H9 (cell line): ENCODE data around the gene IREB2. TPM values are rescaled to one million over a fixed set of nuclear protein-coding genes. Genes with fewer than 3 reads are reported as not detected.

Experiments
- DNase-seq: peaks from one replicate; pipeline ENCODE4 v3.0.0-alpha.2; 2017
- H2AFZ ChIP-seq: one replicate; pipeline ENCODE4 v1.6.1; 2013; ENCODE audit warnings: mild to moderate bottlenecking, low read length, control low read depth, moderate library complexity
- H2AK5ac ChIP-seq: 2 replicates; pipeline ENCODE4 v1.6.1; 2013; ENCODE audit warnings: low read length, control low read depth, mixed read lengths; ENCODE audit not compliant: insufficient read length
- H2BK120ac ChIP-seq: one replicate; pipeline ENCODE4 v1.6.1; 2013; ENCODE audit warnings: low read depth, mild to moderate bottlenecking, low read length, control low read depth, inconsistent platforms; ENCODE audit not compliant: poor library complexity, severe bottlenecking
- H2BK12ac ChIP-seq: 2 replicates; pipeline ENCODE4 v1.6.1; 2013; ENCODE audit warnings: low read length, control low read depth, mixed read lengths, low read depth; ENCODE audit not compliant: insufficient read length
- H2BK15ac ChIP-seq: 2 replicates; pipeline ENCODE4 v1.6.1; 2013; ENCODE audit warnings: low read depth, low read length, control low read depth
- H2BK20ac ChIP-seq: one replicate; pipeline ENCODE4 v1.6.1; 2013; ENCODE audit warnings: low read depth, mild to moderate bottlenecking, low read length, control low read depth, inconsistent platforms; ENCODE audit not compliant: poor library complexity, severe bottlenecking
- H2BK5ac ChIP-seq: 2 replicates; pipeline ENCODE4 v1.6.1; 2013; ENCODE audit warnings: low read length, control low read depth, mixed read lengths; ENCODE audit not compliant: insufficient read length
- H3K14ac ChIP-seq: 2 replicates; pipeline ENCODE4 v1.6.1; 2013; ENCODE audit warnings: low read length, control low read depth; ENCODE audit not compliant: insufficient read depth
- H3K18ac ChIP-seq: 2 replicates; pipeline ENCODE4 v1.6.1; 2013; ENCODE audit warnings: low read depth, mild to moderate bottlenecking, mixed read lengths, low read length, control low read depth; ENCODE audit not compliant: insufficient read length
- H3K23ac ChIP-seq: 2 replicates; pipeline ENCODE4 v1.6.1; 2013; ENCODE audit warnings: low read length, control low read depth, mixed read lengths, low read depth; ENCODE audit not compliant: insufficient read length
- H3K23me2 ChIP-seq: 2 replicates; pipeline ENCODE4 v1.6.1; 2013; ENCODE audit warnings: low read depth, mild to moderate bottlenecking, mixed read lengths, low read length, control low read depth; ENCODE audit not compliant: insufficient read length, poor library complexity, severe bottlenecking
- H3K27ac ChIP-seq: 2 replicates; pipeline ENCODE4 v1.5.1; 2013; ENCODE audit warnings: low read length, control low read depth, mixed read lengths, low read depth; ENCODE audit not compliant: insufficient read length
- H3K27me3 ChIP-seq: 2 replicates; pipeline ENCODE4 v1.6.1; 2013; ENCODE audit warnings: low read length, control low read depth, inconsistent platforms; ENCODE audit not compliant: insufficient read depth
- H3K4ac ChIP-seq: 2 replicates; pipeline ENCODE4 v1.6.1; 2013; ENCODE audit warnings: low read depth, mild to moderate bottlenecking, control low read depth, inconsistent platforms, low read length, moderate library complexity
- H3K4me1 ChIP-seq: 2 replicates; pipeline ENCODE4 v1.6.1; 2013; ENCODE audit warnings: low read length, control low read depth, inconsistent platforms; ENCODE audit not compliant: insufficient read depth
- H3K4me2 ChIP-seq: 2 replicates; pipeline ENCODE4 v1.6.1; 2013; ENCODE audit warnings: low read length, control low read depth, mixed read lengths; ENCODE audit not compliant: insufficient read length, insufficient read depth
- H3K56ac ChIP-seq: 2 replicates; pipeline ENCODE4 v1.6.1; 2013; ENCODE audit warnings: low read depth, mild to moderate bottlenecking, mixed read lengths, low read length, control low read depth; ENCODE audit not compliant: insufficient read length
- H3K79me1 ChIP-seq: 2 replicates; pipeline ENCODE4 v1.6.1; 2013; ENCODE audit warnings: low read depth, mild to moderate bottlenecking, moderate library complexity, low read length, control low read depth, inconsistent platforms; ENCODE audit not compliant: insufficient read depth, poor library complexity, severe bottlenecking
- H3K79me2 ChIP-seq: 2 replicates; pipeline ENCODE4 v1.6.1; 2013; ENCODE audit warnings: low read length, control low read depth, inconsistent platforms; ENCODE audit not compliant: insufficient read depth
- H3K9ac ChIP-seq: 2 replicates; pipeline ENCODE4 v1.6.1; 2013; ENCODE audit warnings: low read length, control low read depth, mixed read lengths; ENCODE audit not compliant: insufficient read length; ENCODE audit errors: extremely low read depth
- H3K9me3 ChIP-seq: one replicate; pipeline ENCODE4 v1.6.1; 2013; ENCODE audit warnings: low read depth, low read length, inconsistent platforms; ENCODE audit not compliant: control insufficient read depth
- H3T11ph ChIP-seq: one replicate; pipeline ENCODE4 v1.6.1; 2013; ENCODE audit warnings: mild to moderate bottlenecking, low read length, control low read depth, inconsistent platforms
- H4K20me1 ChIP-seq: one replicate; pipeline ENCODE4 v1.6.1; 2013; ENCODE audit not compliant: control insufficient read depth, insufficient read length, insufficient read depth
- H4K5ac ChIP-seq: 2 replicates; pipeline ENCODE4 v1.6.1; 2013; ENCODE audit warnings: low read depth, mild to moderate bottlenecking, mixed read lengths, low read length, control low read depth; ENCODE audit not compliant: insufficient read length
- H4K8ac ChIP-seq: replicated peaks from 2 replicates; pipeline ENCODE4 v1.6.1; 2013; ENCODE audit warnings: low read length, control low read depth, mixed read lengths, low read depth; ENCODE audit not compliant: insufficient read length
- H4K91ac ChIP-seq: 2 replicates; pipeline ENCODE4 v1.6.1; 2013; ENCODE audit warnings: low read depth, mild to moderate bottlenecking, moderate library complexity, mixed read lengths, low read length, control low read depth; ENCODE audit not compliant: insufficient read length
- H3K27ac Mint-ChIP-seq, 3 experiments: 2 replicates in 2 of 3; 3 replicates in 1 of 3; pipeline ENCODE4 v1.8.0; 2020 to 2021; ENCODE audit warnings: mixed read lengths in 3 of 3, mild to moderate bottlenecking in 1 of 3, moderate library complexity in 1 of 3
- H3K27me3 Mint-ChIP-seq: 2 replicates; pipeline ENCODE4 v1.8.0; 2021; ENCODE audit warnings: low read depth, mild to moderate bottlenecking, moderate library complexity, mixed read lengths
- H3K36me3 Mint-ChIP-seq, 3 experiments: 2 replicates in 2 of 3; 3 replicates in 1 of 3; pipeline ENCODE4 v1.8.0; 2020 to 2021; ENCODE audit warnings: low read depth in 3 of 3, mixed read lengths in 3 of 3; ENCODE audit not compliant: insufficient read depth in 1 of 3
- H3K4me1 Mint-ChIP-seq, 2 experiments: 2 replicates each; pipeline ENCODE4 v1.8.0; 2020; ENCODE audit warnings: mixed read lengths in 2 of 2
- H3K4me3 Mint-ChIP-seq, 2 experiments: 2 replicates in 1 of 2; 3 replicates in 1 of 2; pipeline ENCODE4 v1.8.0; 2020 to 2021; ENCODE audit warnings: mild to moderate bottlenecking in 2 of 2, mixed read lengths in 2 of 2, moderate library complexity in 1 of 2
- H3K9me3 Mint-ChIP-seq, 2 experiments: 2 replicates in 1 of 2; 3 replicates in 1 of 2; pipeline ENCODE4 v1.8.0; 2020; ENCODE audit warnings: mild to moderate bottlenecking in 2 of 2, mixed read lengths in 2 of 2, moderate library complexity in 1 of 2
- WGBS: extraction: QIAGEN DNeasy Blood & Tissue Kit; methylation state at CpG from one replicate; pipeline ENCODE4 v1.1.7; 2013; ENCODE audit warnings: missing lambda C conversion rate, low lambda C conversion rate, mixed read lengths; ENCODE audit not compliant: insufficient read length; ENCODE audit errors: extremely low coverage; 5-methylcytosine and 5-hydroxymethylcytosine counted together
- total RNA-seq: library from RNA; stranded (reverse); gene quantifications from 2 replicates; pipeline ENCODE4 v1.2.1, GENCODE V29; 2021
- TF ChIP-seq, protein P1 (sequence below): fragments of 200-600 bp; sonication (generic); conservative IDR thresholded peaks from 3 replicates; pipeline ENCODE4 v1.8.0; 2021; ENCODE audit warnings: antibody characterized with exemption, mild to moderate bottlenecking

The IREB2 gene
- total RNA-seq, 1 experiment from 2014 or later, result 87.6 TPM

GRCh38 chr15:78397382-78397781 lies 40.6 kb upstream of the IREB2 start:
- Histone ChIP-seq H2BK20ac (no peak overlapping the region), H4K20me1 (no peaks in the 10 kb centered on the region), H4K5ac (no peak overlapping the region), H2BK5ac (no peak overlapping the region), H2BK120ac (no peak overlapping the region), H4K91ac (no peak overlapping the region), H3K4me1 (peaks cover 3% of the 10 kb centered on the region; the same call in 1 of the 2 replicates), H3K4ac (no peak overlapping the region), H2AFZ (no peak overlapping the region), H2AK5ac (no peak overlapping the region), H3K27me3 (no peaks in the 10 kb centered on the region), H3K14ac (no peak overlapping the region), H3K18ac (no peak overlapping the region), H3K27ac (no peak overlapping the region), H2BK12ac (no peak overlapping the region), H4K8ac (no peak overlapping the region), H3K56ac (no peak overlapping the region), H3T11ph (no peak overlapping the region), H3K23me2 (no peaks in the 10 kb centered on the region), H3K23ac (no peak overlapping the region), H3K79me1 (no peaks in the 10 kb centered on the region), H3K9me3 (no peaks in the 10 kb centered on the region), H3K79me2 (no peaks in the 10 kb centered on the region), H3K9ac (no peak overlapping the region), H3K4me2 (no peak overlapping the region), H2BK15ac (no peak overlapping the region)
- Mint-ChIP-seq H3K27ac (no peak overlapping the region), H3K9me3 (no peaks in the 10 kb centered on the region; a peak in 1 of 5 replicates), H3K4me1 (peaks cover 57 to 63% of the 10 kb centered on the region in 2 experiments), H3K4me3 (no peak overlapping the region), H3K36me3 (no peaks in the 10 kb centered on the region), H3K27me3 (no peaks in the 10 kb centered on the region; the same call in 1 of the 2 replicates)
- no peak for DNase-seq
- TF ChIP-seq, protein P1, sequence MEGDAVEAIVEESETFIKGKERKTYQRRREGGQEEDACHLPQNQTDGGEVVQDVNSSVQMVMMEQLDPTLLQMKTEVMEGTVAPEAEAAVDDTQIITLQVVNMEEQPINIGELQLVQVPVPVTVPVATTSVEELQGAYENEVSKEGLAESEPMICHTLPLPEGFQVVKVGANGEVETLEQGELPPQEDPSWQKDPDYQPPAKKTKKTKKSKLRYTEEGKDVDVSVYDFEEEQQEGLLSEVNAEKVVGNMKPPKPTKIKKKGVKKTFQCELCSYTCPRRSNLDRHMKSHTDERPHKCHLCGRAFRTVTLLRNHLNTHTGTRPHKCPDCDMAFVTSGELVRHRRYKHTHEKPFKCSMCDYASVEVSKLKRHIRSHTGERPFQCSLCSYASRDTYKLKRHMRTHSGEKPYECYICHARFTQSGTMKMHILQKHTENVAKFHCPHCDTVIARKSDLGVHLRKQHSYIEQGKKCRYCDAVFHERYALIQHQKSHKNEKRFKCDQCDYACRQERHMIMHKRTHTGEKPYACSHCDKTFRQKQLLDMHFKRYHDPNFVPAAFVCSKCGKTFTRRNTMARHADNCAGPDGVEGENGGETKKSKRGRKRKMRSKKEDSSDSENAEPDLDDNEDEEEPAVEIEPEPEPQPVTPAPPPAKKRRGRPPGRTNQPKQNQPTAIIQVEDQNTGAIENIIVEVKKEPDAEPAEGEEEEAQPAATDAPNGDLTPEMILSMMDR, result no peak
- WGBS, result no CpG with 5 or more reads among the region's 2 CpGs
